Suprapubic skin (tissue), 4 donors: Measurements from ENCODE around the gene MUC4. TPM values are rescaled to one million over a fixed set of nuclear protein-coding genes. Genes with fewer than 3 reads are reported as not detected.
"Not testable (repeated sequence)": the region's sequence is repeated elsewhere in the genome, so short reads cannot be mapped to it uniquely, and the experiment has no call there.

Experiments used
- DNase-seq, 2 donors: peaks; one replicate each; pipeline ENCODE4 v3.0.0-alpha.2; 2019; ENCODE audit warnings: low spot score in 2 of 2
- H3K27ac ChIP-seq: fragments of 200-600 bp; sonication (generic); one replicate; pipeline ENCODE4 v1.5.1; 2019
- H3K27me3 ChIP-seq: fragments of 200-600 bp; sonication (generic); one replicate; pipeline ENCODE4 v1.5.1; 2019
- H3K36me3 ChIP-seq: fragments of 200-600 bp; sonication (generic); one replicate; pipeline ENCODE4 v1.5.1; 2019
- H3K4me1 ChIP-seq: fragments of 200-600 bp; sonication (generic); one replicate; pipeline ENCODE4 v1.5.1; 2019
- H3K4me3 ChIP-seq: fragments of 200-600 bp; sonication (generic); one replicate; pipeline ENCODE4 v1.5.1; 2019; ENCODE audit warnings: mild to moderate bottlenecking
- H3K9me3 ChIP-seq: fragments of 200-600 bp; sonication (generic); one replicate; pipeline ENCODE4 v1.5.1; 2019
- CTCF ChIP-seq, 2 donors: fragments of 200-600 bp in 1 of 2; fragments of 450-650 bp in 1 of 2; sonication (generic) in 1 of 2; IDR thresholded peaks; one replicate each; pipeline ENCODE4 v1.5.1; 2016 to 2019; ENCODE audit warnings: antibody characterized with exemption in 2 of 2, mild to moderate bottlenecking in 1 of 2, moderate library complexity in 1 of 2
- EP300 ChIP-seq: sonication (generic); formaldehyde crosslinking; IDR thresholded peaks from one replicate; pipeline ENCODE4 v1.6.1; 2017; ENCODE audit warnings: antibody characterized with exemption
- POLR2A ChIP-seq, 2 donors: fragments of 450-650 bp; IDR thresholded peaks; one replicate each; pipeline ENCODE4 v1.6.1; 2017; ENCODE audit warnings: antibody characterized with exemption in 2 of 2, mild to moderate bottlenecking in 2 of 2, moderate library complexity in 2 of 2
- POLR2AphosphoS5 ChIP-seq, 3 donors: sonication (generic); formaldehyde crosslinking; IDR thresholded peaks; one replicate each; pipeline ENCODE4 v1.6.1; 2017; ENCODE audit warnings: antibody characterized with exemption in 3 of 3
- WGBS: methylation state at CpG from one replicate; pipeline ENCODE4 v1.1.5; 2018; 5-methylcytosine and 5-hydroxymethylcytosine counted together
- total RNA-seq, 4 donors: library from RNA; depleted of rRNA; stranded (reverse); fragments of >200 nt; gene quantifications; one replicate each; pipeline ENCODE4 v1.1.0, GENCODE V29; 2016

The MUC4 gene
- total RNA-seq, 4 donors from 2014 or later = not detected

DNA sequence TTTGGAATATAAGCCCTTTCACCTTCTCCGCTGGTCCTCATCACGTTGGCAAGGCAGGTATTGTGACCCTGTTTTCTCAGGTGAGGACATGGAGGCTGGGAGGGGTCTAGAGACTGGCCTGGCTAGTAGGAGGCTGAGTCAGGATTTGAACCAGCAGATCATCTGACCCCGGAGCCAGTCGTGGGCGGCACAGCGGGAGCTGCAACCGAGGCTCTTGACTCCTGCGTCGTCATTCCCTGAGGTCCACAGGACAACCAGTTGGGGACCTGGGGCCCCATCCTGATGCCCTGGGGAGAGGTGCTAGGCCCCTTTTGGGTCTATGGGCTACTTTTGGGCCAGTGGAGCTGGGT lies 88.8 kb downstream of the MUC4 start:
- not testable (repeated sequence) for H3K27ac ChIP-seq, H3K36me3 ChIP-seq, H3K27me3 ChIP-seq, DNase-seq, H3K9me3 ChIP-seq, H3K4me3 ChIP-seq
- 60% methylated on average over 2 of the region's 9 CpGs for WGBS
- H3K4me1 ChIP-seq = peaks cover 12% of the 10 kb centered on the region

GRCh38 chr3:195722139-195722995 lies 89.4 kb downstream of the MUC4 start:
- H3K9me3 ChIP-seq, H3K4me3 ChIP-seq, H3K27ac ChIP-seq, DNase-seq, H3K36me3 ChIP-seq, H3K27me3 ChIP-seq: not testable (repeated sequence)
- WGBS = 68% methylated on average over 4 of the region's 21 CpGs
- peaks cover 11% of the 10 kb centered on the region for H3K4me1 ChIP-seq

DNA sequence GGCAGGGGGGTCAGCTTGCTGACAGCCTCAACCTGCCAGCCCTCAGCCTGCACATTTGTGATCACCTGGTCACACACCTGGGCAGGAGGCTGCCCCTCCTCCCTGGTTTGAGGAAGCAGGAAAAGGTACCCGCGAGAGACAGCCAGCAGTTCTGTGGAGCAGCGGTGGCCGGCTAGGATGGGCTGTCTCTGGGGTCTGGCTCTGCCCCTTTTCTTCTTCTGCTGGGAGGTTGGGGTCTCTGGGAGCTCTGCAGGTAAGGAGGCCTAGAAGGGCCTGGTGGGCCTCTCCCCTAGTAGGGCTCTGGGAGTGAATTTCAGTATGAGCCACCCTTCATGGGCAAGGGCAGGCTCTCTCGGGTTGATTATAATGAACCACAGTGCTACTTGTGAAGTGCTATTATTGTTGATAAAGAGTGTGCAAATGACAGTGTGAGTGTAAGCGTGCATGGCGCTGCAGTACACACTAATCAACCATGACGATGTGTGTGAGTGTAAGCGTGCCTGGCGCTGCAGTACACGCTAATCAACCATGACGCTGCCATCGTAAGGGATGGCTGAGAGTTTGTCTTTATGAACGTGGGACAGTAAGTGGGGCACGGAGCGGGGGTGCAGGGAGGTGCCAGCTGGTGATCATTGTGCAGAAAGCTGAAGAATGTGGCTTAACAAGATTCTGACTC lies 90.8 kb downstream of the MUC4 start, which contains the start of gene MUC20:
MUC20 (plus strand) TSS at position 148 of the 676 bp plus-strand sequence; CDS start at position 178, 30 bp downstream.
- H3K27ac ChIP-seq, H3K36me3 ChIP-seq, H3K27me3 ChIP-seq, DNase-seq, H3K9me3 ChIP-seq, H3K4me3 ChIP-seq, H3K4me1 ChIP-seq: not testable (repeated sequence)
- WGBS = 64% methylated on average over 5 of the region's 16 CpGs

DNA sequence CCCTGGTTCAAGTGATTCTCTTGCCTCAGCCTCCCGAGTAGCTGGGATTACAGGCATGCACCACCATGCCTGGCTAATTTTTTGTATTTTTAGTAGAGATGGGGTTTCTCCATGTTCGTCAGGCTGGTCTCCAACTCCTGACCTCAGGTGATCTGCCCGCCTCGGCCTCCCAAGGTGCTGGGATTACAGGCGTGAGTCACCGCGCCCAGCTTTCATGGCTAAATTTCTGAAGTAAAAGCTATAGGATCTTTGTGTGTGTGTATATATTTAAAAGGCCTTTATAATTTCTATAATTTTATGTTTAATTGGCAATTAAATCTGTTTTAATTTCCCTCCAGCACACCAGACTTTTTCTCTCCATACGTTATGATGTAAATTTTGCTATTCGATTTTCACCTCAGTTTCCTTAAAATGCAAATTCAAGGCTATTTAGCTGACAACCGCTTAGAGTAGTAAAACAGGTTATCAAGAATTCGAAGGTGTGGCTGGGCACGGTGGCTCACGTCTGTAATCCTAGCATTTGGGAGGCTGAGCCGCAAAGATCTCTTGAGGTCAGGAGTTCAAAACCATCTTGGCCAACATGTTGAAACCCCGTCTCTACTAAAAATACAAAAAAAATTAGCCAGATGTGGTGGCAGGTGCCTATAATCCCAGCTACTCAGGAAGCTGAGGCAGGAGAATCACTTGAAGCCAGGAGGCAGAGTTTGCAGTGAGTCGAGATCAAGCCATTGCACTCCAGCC lies 92.0 kb downstream of the MUC4 start:
- H3K27ac ChIP-seq, H3K9me3 ChIP-seq, DNase-seq, H3K4me1 ChIP-seq, H3K27me3 ChIP-seq, H3K4me3 ChIP-seq: not testable (repeated sequence)
- H3K36me3 ChIP-seq = peaks cover 14% of the 10 kb centered on the region
- 75% methylated on average over 16 of the region's 16 CpGs for WGBS

- no peak for DNase-seq
- WGBS = 74% methylated on average over 7 of the region's 7 CpGs
Measured at GRCh38 chr3:195718477-195718984, 93.2 kb downstream of the MUC4 start.

DNA sequence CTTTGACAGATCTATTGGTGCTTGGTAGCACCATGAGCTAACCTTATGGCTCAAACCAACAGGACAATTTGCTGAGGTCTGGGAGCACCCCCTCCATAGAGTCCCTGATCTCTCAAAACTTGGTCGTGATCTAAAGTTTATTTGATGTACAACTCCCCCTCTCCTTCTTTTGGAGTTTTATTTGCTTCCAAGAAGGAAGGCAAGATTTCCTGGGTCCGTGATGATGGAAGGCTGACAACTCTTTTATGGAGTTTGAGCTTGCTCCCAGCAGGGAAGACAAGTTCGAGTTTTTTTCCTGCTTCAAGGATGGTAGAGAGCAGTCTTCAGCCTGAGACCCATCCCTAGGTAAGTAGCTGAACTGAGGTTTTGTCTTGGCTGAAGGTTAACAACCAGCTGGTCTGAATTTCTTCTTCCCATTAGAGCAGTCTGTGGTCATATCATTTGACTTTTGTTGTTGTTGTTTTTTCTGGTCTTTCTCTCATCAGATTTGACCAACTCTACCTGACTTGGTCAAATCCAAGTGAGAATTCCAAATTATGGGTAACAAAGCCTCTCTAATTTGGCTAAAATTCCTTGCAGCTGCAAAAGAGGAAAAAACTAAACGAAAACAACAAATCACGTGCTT lies 93.8 kb downstream of the MUC4 start:
- Histone ChIP-seq H3K27me3 (no peaks in the 10 kb centered on the region), H3K27ac (no peak overlapping the region), H3K9me3 (no peaks in the 10 kb centered on the region), H3K4me1 (peaks cover 7% of the 10 kb centered on the region), H3K36me3 (peaks cover 19% of the 10 kb centered on the region), H3K4me3 (no peak overlapping the region)
- 62% methylated on average over 5 of the region's 5 CpGs for WGBS
- no peak for DNase-seq
- TF ChIP-seq CTCF (IDR thresholded peaks at IDR 0.05) = no peak
- TF ChIP-seq EP300 = no peak
- TF ChIP-seq POLR2AphosphoS5 (IDR thresholded peaks at IDR 0.05) = no peak
- no peak for TF ChIP-seq POLR2A (IDR thresholded peaks at IDR 0.05)

More at GRCh38 chr3:195718477-195718984, 93.2 kb downstream of the MUC4 start:
- Histone ChIP-seq H3K27ac (no peak overlapping the region), H3K27me3 (no peaks in the 10 kb centered on the region), H3K4me1 (peaks cover 7% of the 10 kb centered on the region), H3K4me3 (no peak overlapping the region), H3K36me3 (peaks cover 19% of the 10 kb centered on the region), H3K9me3 (no peaks in the 10 kb centered on the region)
- TF ChIP-seq POLR2AphosphoS5 (IDR thresholded peaks at IDR 0.05) = no peak
- no peak for TF ChIP-seq CTCF (IDR thresholded peaks at IDR 0.05)
- no peak for TF ChIP-seq POLR2A (IDR thresholded peaks at IDR 0.05)
- no peak for TF ChIP-seq EP300
